Stimulated activated CD8-positive, alpha-beta memory T cell treated with anti-CD3 and anti-CD28 coated beads, Interleukin-7, amount 100 ng/mL, for 1 hour (primary cell): Measurements from ENCODE around the gene NMRK2.
"Not testable (repeated sequence)": the region's sequence is repeated elsewhere in the genome, so short reads cannot be mapped to it uniquely, and the experiment has no call there.

Experiments
- DNase-seq, 2 donors: peaks; one replicate each; pipeline ENCODE4 v3.0.0-alpha.2; 2020; ENCODE audit warnings: low read depth in 2 of 2

Gene NMRK2

DNA sequence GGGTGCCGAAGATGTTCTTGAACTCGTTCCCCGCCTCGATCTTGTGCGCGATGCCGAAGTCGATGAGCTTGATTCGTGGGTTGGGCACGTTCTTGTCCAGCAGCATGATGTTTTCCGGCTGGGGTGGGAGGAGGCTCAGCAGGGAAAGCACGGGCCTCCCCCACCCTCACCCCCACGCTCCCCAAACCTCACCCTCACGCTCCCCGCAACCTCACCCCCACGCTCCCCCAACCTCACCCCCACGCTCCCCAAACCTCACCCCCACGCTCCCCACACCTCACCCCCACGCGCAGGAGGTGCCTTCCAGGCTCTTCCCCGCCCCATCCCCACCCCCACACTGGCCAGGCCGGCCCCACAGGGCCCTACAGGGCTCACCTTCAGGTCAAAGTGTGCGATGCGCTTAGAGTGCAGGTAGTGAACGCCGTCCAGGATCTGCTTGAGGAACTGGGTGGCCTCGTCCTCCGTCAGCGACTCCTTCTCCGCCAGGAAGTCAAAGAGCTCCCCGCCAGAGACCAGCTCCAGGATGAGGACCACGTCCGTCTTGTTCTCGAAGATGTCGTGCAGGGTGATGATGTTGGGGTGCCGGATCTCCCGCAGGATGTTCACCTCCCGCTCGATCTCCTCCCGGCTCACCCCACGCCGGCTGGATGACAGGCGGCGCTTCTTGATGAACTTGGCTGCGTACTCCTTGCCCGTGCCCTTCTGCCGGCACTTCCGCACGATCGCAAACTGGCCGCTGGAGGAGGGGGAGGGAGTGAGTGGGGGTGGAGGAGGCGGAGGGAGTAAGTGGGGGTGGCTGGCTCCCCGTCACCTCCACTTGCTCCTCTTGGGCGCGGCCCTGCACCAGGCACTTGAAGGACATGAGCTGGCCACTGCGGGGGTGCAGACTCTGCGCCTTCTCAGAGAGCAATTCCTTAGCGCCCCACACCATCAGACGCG is 31.7 kb downstream of the NMRK2 start:
- no peak for DNase-seq

DNA sequence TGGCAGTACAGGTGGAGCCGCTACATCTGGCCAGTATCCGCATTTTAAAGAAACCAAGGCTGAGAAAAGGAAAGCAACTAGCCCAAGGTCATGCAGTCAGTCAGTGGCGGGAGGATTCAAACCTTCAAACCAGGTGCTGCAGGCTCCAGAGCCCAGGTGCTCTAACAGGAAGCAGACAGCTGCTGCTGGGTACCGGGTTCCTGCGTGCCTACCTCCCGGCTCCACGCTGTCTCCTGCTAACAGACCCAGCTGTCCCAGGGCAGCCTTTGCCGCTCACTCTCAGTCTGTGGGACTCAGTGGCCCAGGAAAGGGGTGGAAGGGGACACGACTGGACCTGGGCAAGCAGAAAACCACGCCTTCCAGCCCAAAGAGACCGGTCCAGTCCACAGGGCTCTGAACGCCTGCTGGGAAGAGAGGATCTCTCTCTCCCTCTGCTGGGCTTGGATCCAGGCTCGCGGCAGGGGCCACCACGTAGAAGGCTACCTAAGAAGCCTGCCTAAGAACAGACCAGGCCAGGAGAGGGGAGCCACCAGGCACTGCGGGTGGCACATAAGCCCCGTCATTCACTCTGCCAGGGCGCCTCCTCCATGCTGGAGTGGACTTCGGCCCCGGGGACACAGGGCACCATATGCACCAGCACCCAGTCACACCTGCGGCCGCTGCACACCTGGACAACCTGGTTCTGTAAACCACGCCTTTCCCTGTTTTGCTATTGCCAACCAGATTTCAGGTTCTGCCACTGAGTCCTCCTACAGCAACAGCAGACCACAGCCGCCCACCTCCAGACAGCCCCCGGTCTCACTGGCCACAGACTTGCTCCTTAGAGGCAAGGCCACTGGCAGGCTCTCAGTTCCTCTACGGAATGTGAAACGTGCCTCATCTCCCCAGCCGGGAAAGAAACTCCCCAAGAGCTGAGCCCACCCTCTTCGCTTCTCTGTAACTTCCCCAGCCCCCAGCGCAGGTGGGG is 33.5 kb downstream of the NMRK2 start:
- no peak for DNase-seq

DNA sequence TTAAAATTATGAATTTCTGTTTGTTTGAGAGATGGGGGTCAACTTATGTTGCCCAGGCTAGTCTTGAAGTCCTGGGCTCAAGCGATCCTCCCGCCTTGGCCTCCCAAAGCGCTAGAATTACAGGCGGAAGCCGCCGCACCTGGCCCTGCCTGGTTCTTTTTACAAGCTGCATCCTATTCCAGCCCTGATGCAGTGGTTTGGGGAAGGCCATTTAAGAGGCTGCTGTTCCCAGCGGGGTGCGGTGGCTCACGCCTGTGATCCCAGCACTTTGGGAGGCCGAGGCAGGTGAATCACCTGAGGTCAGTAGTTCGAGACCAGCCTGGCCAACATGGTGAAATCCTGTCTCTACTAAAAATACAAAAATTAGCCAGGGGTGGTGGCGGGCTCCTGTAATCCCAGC is 35.1 kb downstream of the NMRK2 start:
- DNase-seq = not testable (repeated sequence)

DNA sequence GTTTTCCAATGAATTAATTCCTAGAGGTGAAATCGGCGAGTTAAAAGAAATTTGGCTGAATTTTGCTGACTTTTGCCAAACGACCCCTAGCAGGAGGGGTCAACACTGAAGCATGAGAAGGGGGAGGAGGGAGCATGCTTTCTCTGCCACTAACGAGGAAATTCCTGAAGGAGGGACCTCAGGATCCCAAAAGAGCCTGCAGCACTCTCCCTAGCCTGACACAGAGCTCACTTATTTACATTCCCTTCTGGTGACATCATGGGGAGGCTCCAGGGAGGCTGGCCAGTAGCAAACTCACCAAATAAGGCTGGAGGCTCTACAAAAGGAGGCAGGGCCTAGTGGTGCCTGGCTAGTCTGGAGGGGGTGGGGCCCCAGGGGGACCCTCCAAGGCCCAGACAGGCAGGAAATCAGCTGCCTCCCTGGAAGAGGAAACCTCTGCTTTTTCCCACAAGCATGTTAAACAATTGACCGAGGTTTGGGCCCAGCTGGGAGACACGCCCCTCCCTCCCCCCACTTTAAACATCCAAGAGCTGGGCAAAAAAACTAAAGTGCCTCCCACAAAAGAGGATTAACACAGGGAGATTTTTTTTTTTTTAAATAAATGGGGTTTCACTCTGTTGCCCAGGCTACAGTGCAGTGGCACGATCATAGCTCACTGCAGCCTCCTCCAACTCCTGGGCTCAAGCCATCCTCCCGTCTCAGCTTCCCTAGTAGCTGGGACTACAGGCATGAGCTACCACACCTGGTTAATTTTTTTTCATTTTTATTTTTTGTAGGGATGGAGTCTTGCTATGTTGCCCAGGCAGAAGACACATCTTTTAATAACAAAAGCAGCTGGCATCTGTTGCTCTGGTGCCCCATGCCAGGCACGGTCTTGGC is 35.9 kb downstream of the NMRK2 start:
- no peak for DNase-seq

DNA sequence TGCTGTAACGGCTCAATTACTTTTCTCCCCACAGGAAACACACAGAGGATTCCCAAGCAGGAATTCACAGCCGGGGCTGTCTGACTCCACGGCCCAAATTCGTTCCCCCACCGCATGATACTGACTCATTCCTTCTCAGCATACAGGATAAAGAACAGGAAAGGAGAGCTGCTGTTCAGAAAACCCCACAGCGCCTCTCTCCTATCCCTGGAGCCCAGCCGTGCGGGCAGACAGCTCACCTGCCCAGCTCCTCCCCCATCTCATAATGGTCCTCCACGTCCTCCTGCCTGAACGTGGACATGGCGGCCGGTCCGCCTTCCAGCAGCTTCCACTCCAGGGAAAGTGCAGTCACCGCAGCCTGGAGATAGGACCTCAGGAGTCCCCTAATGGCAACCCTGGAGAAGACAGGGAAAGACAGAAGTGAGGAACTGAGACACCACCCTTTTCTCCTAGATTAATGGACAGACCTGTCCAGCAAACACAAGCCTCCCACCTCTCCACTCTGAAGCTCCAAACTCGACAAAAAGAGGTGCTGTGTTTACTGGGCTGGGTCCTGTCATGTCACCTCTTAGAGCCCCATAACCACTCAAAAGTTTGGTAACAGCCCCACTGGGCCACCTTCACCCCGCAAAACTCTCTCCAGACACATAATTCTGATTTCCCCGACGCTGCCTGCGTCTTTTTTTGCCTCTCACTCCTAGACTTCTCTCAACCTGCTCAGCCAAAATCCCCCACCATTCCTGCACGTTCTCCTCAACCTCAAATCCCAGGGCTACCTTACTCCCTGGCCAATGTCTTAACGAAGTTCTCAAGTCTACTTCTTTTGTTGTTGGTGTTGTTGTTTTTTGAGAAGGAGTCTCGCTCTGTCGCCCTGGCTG is 36.8 kb downstream of the NMRK2 start:
- DNase-seq = no peak

DNA sequence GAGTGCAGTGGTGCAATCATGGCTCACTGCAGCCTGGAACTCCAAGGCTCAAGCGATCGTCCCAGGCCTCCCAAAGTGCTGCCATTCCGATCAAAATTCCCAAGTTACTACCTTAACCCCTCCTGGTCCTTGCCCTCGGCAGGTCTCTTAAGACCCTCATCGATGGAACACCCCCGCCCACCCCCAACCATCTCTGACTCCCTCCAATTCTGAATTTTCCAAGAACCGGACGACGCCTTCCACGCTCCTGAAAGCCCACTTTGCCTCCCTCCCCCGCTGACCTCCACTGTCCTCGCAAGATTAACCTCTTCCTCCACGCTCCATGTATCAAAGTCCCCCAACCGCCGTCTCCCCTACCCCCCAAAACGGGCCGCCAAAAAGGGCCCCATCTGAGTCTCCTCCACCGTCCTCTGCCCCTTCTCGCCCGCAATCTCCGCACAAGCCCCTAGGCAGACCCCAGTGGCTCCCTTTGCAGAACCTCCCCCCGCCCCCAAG is 37.5 kb downstream of the NMRK2 start:
- no peak for DNase-seq

DNA sequence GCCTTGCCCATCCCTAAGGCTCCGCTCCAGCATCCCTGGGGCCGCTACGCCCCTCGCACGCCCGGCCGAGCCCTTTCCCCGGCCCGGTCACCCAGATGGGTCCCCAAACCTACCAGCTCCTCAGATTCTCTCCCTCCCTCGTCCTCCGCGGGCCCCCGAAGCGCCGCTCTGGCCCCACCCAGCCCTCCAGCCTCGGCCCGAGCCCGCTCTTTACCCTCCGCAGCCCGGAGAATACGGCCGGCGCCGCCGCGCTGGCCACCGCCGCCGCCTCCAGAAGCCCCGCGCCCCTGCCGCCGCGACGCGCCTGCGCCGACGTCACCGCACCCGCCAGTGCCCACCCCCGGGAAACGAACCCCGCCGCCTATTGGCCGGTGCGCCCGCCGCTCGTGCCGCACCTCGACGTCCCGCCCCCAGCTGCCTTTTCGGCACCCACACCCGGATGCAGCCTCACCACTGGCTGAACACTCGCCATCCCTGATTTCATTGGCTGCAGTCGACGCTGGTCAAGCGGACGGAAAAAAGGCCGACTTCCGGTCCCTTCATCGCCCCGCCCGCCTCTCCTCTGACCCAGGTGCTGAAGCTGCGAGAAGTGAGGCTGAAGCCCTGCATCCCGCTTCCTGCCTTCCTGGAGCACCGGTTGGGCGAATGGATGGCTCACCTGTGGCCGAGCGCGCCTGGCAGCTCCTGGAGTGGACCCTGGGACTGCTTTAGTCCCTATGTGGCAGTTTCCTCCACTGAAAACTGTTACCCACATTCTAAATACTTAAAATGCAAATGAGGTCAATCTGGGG is 38.1 kb downstream of the NMRK2 start, which contains the start of gene DAPK3:
Gene DAPK3 (minus strand): TSS at position 292 of the 791 bp plus-strand sequence. CDS start 1,364 bp downstream, outside the sequence.
- peak; percentile 79 to 84 for DNase-seq

DNA sequence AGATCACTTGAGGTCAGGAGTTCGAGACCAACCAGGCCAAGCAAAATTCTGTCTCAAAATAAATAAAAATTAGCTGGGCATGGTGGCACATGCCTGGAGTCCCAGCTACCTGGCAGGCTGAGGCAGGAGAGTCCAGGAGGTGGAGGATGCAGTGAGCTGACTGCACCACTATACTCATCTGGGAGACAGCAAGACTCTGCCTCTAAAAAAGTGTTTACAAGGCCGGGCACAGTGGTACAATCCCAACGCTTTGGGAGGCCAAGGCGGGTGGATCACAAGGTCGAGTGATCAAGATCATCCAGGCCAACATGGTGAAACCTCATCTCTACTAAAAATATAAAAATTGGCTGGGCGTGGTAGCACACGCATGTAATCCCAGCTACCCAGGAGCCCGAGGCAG is 42.3 kb downstream of the NMRK2 start:
- no peak for DNase-seq

DNA sequence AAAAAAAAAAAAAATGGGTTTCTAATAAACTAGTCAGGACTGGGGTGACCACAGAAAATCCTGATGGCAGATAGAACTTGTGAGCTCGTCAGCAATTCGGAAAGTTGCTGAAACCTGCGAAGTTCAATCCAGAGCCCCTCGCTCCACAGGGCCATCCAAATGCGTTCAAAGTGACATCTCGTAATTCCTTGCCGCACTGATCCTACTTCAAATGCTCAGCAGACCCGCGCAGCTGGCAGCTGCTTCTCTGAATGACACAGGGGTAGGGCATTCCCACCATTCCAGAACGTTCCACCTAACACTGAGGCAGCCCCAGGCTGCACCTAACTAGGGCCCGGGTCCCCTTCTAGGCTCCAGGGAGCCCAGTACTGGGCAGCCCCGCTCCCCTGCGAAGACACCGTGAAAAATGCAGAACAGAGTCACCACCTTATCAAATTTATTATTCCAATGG is 42.8 kb downstream of the NMRK2 start:
- no peak for DNase-seq

DNA sequence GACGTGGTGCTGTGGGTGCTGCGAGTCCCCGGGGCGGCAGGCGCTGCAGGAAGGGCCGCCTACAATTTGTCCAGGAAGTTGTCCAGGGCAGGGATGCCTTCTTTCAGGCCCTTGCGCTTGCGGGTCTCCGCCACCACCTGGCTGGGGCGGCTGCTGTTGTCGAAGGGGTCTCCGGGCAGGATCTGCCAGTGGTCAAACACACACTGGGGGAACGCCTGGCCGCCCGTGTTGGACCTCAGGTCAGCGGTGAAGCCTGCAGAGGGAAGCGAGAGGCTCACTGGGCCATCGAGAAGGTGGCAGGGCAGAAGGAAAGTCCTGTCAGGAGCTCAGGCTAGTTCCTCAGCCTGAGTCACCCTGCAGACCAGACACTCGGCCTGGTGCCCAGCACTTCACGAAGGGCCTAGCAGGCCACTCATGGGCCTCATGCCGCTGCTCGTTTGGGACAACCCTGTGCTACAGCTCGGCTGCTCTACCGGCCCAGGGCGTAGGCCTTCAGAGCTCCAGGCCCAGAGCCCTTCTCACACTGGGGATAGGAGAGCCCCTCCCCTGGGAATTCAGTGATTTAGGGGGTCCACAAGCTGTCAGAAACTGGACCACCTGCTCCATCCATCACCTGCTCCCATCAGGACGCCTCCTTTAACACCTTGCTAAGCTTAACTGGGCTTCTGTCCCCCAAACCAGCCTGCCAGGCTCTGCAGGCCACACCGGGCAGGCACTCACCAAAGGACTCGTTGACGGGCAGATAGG is 43.8 kb downstream of the NMRK2 start:
- no peak for DNase-seq

DNA sequence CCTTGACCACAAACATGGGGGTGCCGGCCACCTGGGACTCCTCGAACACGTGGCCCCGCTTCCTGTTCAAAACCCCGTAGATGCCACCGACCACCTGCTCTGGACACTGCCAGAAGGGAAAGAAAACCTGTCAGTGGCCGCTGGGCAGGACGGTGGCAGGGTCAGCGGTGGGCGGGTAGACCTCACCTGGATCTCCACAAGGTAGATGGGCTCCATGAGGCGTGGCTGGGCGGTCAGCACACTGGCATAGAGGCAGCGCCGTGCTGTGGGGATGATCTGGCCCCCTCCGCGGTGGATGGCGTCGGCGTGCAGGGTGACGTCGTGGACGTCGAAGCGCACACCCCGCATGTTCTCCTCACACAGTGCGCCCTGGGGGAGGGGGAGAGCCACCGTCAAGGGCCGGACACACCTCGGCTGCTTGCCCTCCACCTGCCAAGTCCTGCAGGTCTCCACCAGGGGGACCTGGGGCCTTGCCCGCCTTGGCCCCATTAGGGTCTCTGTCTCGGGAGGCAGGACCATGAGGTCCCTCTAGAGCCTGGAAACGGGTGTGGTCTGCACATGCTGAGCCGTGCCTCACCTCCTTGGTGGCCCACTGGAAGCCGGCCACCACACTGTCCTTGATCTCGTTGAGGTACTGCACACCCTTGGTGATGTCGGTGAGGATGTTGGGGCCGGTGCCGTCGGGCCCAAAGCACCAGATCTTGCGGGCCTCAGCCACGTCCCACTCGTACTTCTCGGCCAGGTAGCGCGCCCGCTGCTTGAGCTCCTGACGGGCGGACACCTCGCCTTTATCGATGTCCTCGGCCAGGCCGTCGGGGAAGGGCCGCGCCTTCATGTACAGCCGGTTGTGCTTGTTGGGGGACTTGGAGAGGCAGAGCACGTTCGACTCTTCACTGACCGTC is 44.6 kb downstream of the NMRK2 start:
- no peak for DNase-seq

DNA sequence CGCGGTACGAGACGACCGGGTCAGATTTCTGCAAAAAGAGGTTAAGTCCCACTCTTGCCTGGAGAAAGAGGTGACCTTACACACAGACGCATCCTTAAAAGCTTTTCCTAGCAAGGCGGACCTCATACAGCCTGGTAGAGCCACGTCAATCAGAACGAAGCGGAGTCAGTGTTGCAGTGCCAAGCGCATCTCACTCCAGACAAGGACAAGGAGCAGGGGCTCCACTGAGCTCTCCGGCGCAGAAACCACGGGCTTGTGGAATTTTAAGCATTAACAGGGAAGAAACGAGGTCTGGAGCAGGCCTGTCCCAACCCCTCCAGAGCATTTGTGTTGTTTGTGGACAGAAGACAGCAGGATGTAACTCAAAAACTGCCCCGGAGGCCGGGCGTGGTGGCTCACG is 45.3 kb downstream of the NMRK2 start:
- DNase-seq = no peak

DNA sequence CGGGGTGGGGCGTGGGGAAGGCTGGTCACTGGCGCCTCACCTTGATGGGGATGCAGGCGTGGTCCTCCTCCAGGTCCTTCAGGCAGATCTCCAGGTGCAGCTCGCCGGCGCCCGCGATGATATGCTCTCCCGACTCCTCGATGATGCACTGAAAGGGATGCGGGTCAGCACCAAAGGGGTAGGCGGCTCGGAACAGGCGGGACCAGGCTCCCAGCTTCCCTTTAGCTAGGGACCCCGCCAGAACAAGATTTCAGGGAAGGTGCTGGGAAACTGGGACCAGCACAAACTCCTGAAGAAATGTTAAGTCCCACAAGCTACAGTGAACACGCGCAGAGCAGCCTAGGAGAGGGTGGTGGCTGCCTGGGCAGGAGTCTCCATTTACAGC is 46.4 kb downstream of the NMRK2 start:
- DNase-seq = no peak

DNA sequence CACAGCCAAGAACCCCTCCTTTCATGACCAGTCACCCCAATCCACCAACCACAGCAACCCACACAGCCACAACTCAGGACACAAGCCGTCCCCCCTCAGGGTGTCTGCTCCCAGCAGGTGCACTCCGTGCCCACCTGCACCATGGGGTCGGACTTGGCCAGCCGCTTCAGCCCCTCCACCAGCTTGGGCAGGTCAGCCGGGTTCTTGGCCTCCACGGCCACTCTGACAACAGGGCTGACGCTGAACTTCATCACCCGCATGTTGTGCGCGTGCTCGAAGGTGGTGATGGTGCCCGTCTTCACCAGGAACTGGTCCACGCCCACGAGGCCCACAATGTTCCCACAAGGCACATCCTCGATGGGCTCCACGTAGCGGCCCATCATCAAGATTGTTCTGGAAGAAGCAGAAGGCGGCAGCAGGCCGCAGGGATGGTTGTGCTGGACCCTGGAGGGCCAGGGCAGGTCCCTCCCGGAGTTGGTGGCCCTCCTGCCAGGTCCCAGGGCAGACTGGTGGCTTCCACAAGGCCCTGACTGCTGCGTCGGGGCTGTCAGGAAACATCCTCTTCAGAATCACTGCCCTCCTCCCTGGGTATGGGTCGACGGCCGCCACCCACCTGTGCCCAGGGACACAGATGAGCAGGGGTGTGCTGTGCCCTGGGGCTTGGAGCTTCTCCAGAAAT is 46.9 kb downstream of the NMRK2 start:
- no peak for DNase-seq

DNA sequence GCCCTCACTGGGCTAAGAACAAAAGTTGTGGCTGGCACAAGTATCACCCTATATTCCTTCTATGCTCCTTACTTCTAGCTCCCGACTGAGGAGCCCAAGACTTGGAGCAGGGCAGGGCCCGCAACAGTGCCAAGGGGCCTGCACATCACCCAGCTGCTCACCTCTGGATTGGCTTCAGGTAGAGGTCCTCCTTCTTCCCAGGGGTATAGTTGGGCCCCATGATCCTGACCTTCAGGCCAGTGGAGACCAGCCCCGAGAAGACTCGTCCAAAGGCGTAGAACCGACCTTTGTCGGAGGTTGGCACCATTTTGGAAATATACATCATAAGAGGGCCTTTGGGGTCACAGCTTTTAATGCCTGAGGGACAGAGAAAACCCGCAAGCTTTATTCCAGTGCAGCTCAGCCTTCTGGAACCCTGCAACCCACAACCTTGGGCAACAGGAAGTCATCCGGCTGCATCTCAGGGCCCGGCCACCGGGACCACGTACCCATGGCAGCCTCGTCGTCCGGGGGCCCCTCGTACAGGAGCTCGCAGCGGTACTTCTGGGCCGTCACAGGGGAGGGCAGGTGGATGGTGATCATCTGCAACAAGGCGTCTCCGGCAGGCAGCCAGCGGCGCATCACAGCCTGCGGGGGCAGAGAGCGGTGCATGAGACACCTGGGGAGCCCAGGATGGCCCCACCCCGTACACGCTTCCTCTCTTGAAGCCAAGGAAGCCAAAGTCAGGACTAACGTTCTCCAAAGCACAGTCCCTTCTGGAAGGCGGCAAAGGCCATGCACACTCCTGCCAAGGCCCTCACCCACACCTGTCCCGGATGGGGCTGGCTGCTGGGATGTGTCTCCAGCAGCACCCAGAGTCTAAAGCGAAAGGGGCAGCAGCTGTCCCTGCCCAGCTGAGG is 47.7 kb downstream of the NMRK2 start:
- no peak for DNase-seq

DNA sequence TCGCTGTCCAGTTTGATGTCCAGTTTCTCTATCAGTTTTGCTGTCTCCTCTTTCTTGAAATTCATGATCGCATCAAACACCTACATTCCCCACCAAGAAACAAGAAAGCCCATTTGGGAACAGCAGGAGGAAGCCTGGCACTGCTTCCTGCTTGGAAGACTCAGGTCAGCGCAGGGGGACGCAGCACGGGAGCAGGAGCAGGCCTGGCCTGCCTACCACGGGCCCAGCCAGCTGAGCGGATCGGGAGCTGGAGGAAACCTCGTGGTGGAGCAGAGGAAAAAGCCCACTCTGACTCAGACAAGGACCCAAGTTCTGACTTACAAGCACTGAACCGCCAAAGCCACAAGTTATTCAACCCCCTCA is 48.5 kb downstream of the NMRK2 start:
- no peak for DNase-seq
